GM12878 (cell line): Measurements from ENCODE around the gene B3GALT5. TPM values are rescaled to one million over a fixed set of nuclear protein-coding genes. Genes with fewer than 3 reads are reported as not detected.

Experiments used
- ATAC-seq: fragments of 200-7000 bp; cut with Tn5 transposase; 3 replicates; pipeline ENCODE4 v1.9.1; 2020; ENCODE audit warnings: mild to moderate bottlenecking, moderate library complexity
- BruUV-seq: library from RNA; stranded (reverse); fragments of 400-500 nt; replicated peaks from 2 replicates; lab custom pipeline; 2021; lab: Mats Ljungman, UMichigan
- CTCF ChIA-PET: fragments of 300-600 bp; sonication (Branson Sonifier 250); formaldehyde crosslinking; extraction: SDS; loops from one replicate; lab custom pipeline; 2021; ENCODE audit warnings: inconsistent platforms; lab: Yijun Ruan, JAX
- POLR2A ChIA-PET: fragments of 350-600 bp; formaldehyde crosslinking; extraction: SDS; loops from one replicate; lab custom pipeline; 2021; ENCODE audit warnings: inconsistent platforms; lab: Charles Lee
- RAD21 ChIA-PET: fragments of 300-600 bp; sonication (Branson Sonifier 250); formaldehyde crosslinking; loops from one replicate; lab custom pipeline; 2023; ENCODE audit warnings: antibody characterized with exemption; ENCODE audit not compliant: unreplicated experiment; lab: Charles Lee
- SMC1A ChIA-PET: fragments of 300-600 bp; sonication (Branson Sonifier 250); formaldehyde crosslinking; loops from one replicate; lab custom pipeline; 2023; ENCODE audit not compliant: unreplicated experiment, uncharacterized antibody; lab: Charles Lee
- DNase-seq: peaks from one replicate; pipeline ENCODE4 v3.0.0-alpha.2; 2011; ENCODE audit warnings: low read depth, low spot score
- FAIRE-seq: peaks from 3 replicates; lab custom pipeline; 2011; peaks lifted over from hg19 to GRCh38; lab: Jason Lieb, UNC
- H2AFZ ChIP-seq: 2 replicates; pipeline ENCODE4 v1.6.0; 2011; ENCODE audit warnings: low read depth, low read length, control low read depth; ENCODE audit not compliant: control insufficient read depth
- H3K27ac ChIP-seq: 2 replicates; pipeline ENCODE4 v1.5.1; 2011; ENCODE audit warnings: control low read depth; ENCODE audit not compliant: control insufficient read depth, insufficient read depth
- H3K27me3 ChIP-seq, 2 experiments: replicated peaks in 1 of 2; 2 replicates each; pipeline versions ENCODE4 v1.6.0 to v1.6.1; 2011; ENCODE audit warnings: low read length in 1 of 2; ENCODE audit not compliant: control insufficient read depth in 2 of 2, insufficient read depth in 2 of 2
- H3K36me3 ChIP-seq, 2 experiments: 2 replicates each; pipeline ENCODE4 v1.5.1; 2011; ENCODE audit warnings: low read length in 1 of 2; ENCODE audit not compliant: control insufficient read depth in 2 of 2, insufficient read depth in 2 of 2
- H3K4me1 ChIP-seq: 2 replicates; pipeline ENCODE4 v1.6.1; 2011; ENCODE audit warnings: mild to moderate bottlenecking, low read length, moderate library complexity, mixed read lengths; ENCODE audit not compliant: control insufficient read depth, insufficient read depth
- H3K4me2 ChIP-seq: 2 replicates; pipeline ENCODE4 v1.6.0; 2011; ENCODE audit warnings: control low read depth; ENCODE audit not compliant: control insufficient read depth, insufficient read depth
- H3K4me3 ChIP-seq: fragments of 200-600 bp; sonication (generic); 2 replicates; pipeline ENCODE4 v1.5.1; 2016
- H3K79me2 ChIP-seq: 2 replicates; pipeline ENCODE4 v1.6.0; 2011; ENCODE audit warnings: low read length; ENCODE audit not compliant: control insufficient read depth, insufficient read depth
- H3K9ac ChIP-seq: 2 replicates; pipeline ENCODE4 v1.8.0; 2011; ENCODE audit warnings: low read length, control low read depth, mixed read lengths; ENCODE audit not compliant: control insufficient read depth, insufficient read depth
- H3K9me3 ChIP-seq: replicated peaks from 3 replicates; pipeline ENCODE4 v1.5.1; 2011; ENCODE audit warnings: mild to moderate bottlenecking, low read length; ENCODE audit not compliant: control insufficient read depth, insufficient read depth
- H4K20me1 ChIP-seq: 2 replicates; pipeline ENCODE4 v1.6.0; 2011; ENCODE audit not compliant: control insufficient read depth, insufficient read depth
- EED ChIP-seq: sonication (generic); IDR thresholded peaks from 2 replicates; pipeline ENCODE4 v1.6.1; 2016; ENCODE audit warnings: antibody characterized with exemption, low read depth
- JUND ChIP-seq: IDR thresholded peaks from 2 replicates; pipeline ENCODE4 v1.6.1; 2012; ENCODE audit warnings: low read depth, mild to moderate bottlenecking, low read length, improper control_type of control experiment, moderate library complexity
- KDM1A ChIP-seq: fragments of 200-600 bp; sonication (generic); IDR thresholded peaks from 2 replicates; pipeline ENCODE4 v1.6.1; 2016; ENCODE audit warnings: borderline replicate concordance
- KLF5 ChIP-seq: fragments of 450-650 bp; IDR thresholded peaks from 2 replicates; pipeline ENCODE4 v1.6.1; 2014; ENCODE audit warnings: mild to moderate bottlenecking; ENCODE audit not compliant: partially characterized antibody
- MLLT1 ChIP-seq: fragments of 450-650 bp; IDR thresholded peaks from 2 replicates; pipeline ENCODE4 v1.6.1; 2016; ENCODE audit warnings: mild to moderate bottlenecking
- MTA2 ChIP-seq: fragments of 450-650 bp; IDR thresholded peaks from 2 replicates; pipeline ENCODE4 v1.6.1; 2016; ENCODE audit warnings: low read depth, mild to moderate bottlenecking, moderate library complexity
- MXI1 ChIP-seq: fragments of 150-350 bp; IDR thresholded peaks from 2 replicates; pipeline ENCODE4 v1.6.1; 2011; ENCODE audit warnings: low read depth, mild to moderate bottlenecking, inconsistent platforms, low read length, improper control_type of control experiment
- NBN ChIP-seq: fragments of 450-650 bp; IDR thresholded peaks from 2 replicates; pipeline ENCODE4 v1.6.1; 2016
- NR2F1 ChIP-seq: fragments of 450-650 bp; conservative IDR thresholded peaks from 2 replicates; pipeline ENCODE4 v1.6.1; 2017; ENCODE audit warnings: mild to moderate bottlenecking
- PAX8 ChIP-seq: fragments of 450-650 bp; IDR thresholded peaks from 2 replicates; pipeline ENCODE4 v1.6.1; 2017; ENCODE audit warnings: mild to moderate bottlenecking, moderate library complexity
- POLR2AphosphoS2 ChIP-seq: IDR thresholded peaks from 2 replicates; pipeline ENCODE4 v1.6.1; 2011; ENCODE audit warnings: low read depth, mild to moderate bottlenecking, low read length, improper control_type of control experiment, moderate library complexity
- RAD21 ChIP-seq: IDR thresholded peaks from 2 replicates; pipeline ENCODE4 v1.6.1; 2011; ENCODE audit warnings: mild to moderate bottlenecking, low read depth, low read length, moderate library complexity; ENCODE audit not compliant: insufficient read depth
- SMAD1 ChIP-seq: fragments of 450-650 bp; IDR thresholded peaks from 2 replicates; pipeline ENCODE4 v1.6.1; 2018; ENCODE audit warnings: mild to moderate bottlenecking, low read depth; ENCODE audit not compliant: partially characterized antibody
- STAT3 ChIP-seq: IDR thresholded peaks from 2 replicates; pipeline ENCODE4 v1.6.1; 2011; ENCODE audit warnings: low read depth, low read length, improper control_type of control experiment
- TAF1 ChIP-seq: IDR thresholded peaks from 2 replicates; pipeline ENCODE4 v1.6.1; 2011; ENCODE audit warnings: mild to moderate bottlenecking, low read depth, low read length, borderline replicate concordance
- ZBED1 ChIP-seq: IDR thresholded peaks from 2 replicates; pipeline ENCODE4 v1.6.1; 2016; ENCODE audit warnings: borderline replicate concordance
- ZNF384 ChIP-seq: IDR thresholded peaks from 2 replicates; pipeline ENCODE4 v1.6.1; 2012; ENCODE audit warnings: low read depth, mild to moderate bottlenecking, low read length, improper control_type of control experiment, borderline replicate concordance
- ZNF592 ChIP-seq: fragments of 450-650 bp; IDR thresholded peaks from 2 replicates; pipeline ENCODE4 v1.6.1; 2017; ENCODE audit warnings: mild to moderate bottlenecking, moderate library complexity
- WGBS: methylation state at CpG from one replicate; pipeline ENCODE4 v1.1.6; 2016; ENCODE audit warnings: low lambda C conversion rate; ENCODE audit not compliant: insufficient replicate concordance, insufficient coverage; ENCODE audit errors: missing lambda C conversion rate; 5-methylcytosine and 5-hydroxymethylcytosine counted together
- in situ Hi-C: fragments of 300-500 bp; cut with MboI; formaldehyde crosslinking; loops from 9 replicates; pipeline ENCODE4 v1.14.3; 2018; ENCODE audit warnings: mixed read lengths
- intact Hi-C: fragments of 100-400 bp; cut with micrococcal nuclease; formaldehyde crosslinking; loops from one replicate; pipeline ENCODE4 v1.14.2; 2022; ENCODE audit not compliant: unreplicated experiment
- polyA plus RNA-seq, 11 experiments: library from polyadenylated mRNA; depleted of rRNA in 4 of 11; unstranded in 6 of 11; stranded (reverse) in 5 of 11; fragments of >200 nt; fragmentation: Nextera tagmentation in 4 of 11; fragmentation: Illumina TruSeq in 1 of 11; extraction: Ambion mirVana in 4 of 11; extraction: Trizol in 1 of 11; gene quantifications; 1 replicate in 1 of 11; 2 replicates in 10 of 11; pipeline versions ENCODE4 v1.2.1 to v1.2.3, GENCODE V29; 2011 to 2016; ENCODE audit warnings: inconsistent platforms in 2 of 11, missing spikeins in 2 of 11, low read depth in 1 of 11
- total RNA-seq, 4 experiments: library from RNA; depleted of rRNA in 3 of 4; stranded (reverse); fragments of >200 nt in 3 of 4; fragmentation: Illumina TruSeq in 1 of 4; extraction: Trizol in 1 of 4; gene quantifications; 2 replicates each; pipeline versions ENCODE4 v1.2.1 to v1.2.3, GENCODE V29; 2013 to 2021

B3GALT5 gene
- total and polyA plus RNA-seq, 10 of the 15 experiments (the other 5 are each of a cell fraction or from before 2014, with no cell fraction given) = 0.03 to 0.04 TPM; not detected in 8

- no peaks in the 10 kb centered on the region for H3K27me3 ChIP-seq
- SMC1A ChIA-PET = no interaction called here
- no peaks in the 10 kb centered on the region for H3K79me2 ChIP-seq
- RAD21 ChIA-PET = no interaction called here
- DNase-seq (no peak), FAIRE-seq (no peak), ATAC-seq (no peak)
- no peak overlapping the region for H3K4me3 ChIP-seq
- 41% methylated on average over 12 of the region's 12 CpGs for WGBS
- H3K9me3 ChIP-seq = no peaks in the 10 kb centered on the region
- intact Hi-C loops = no loop called here
- H3K4me1 ChIP-seq = no peaks in the 10 kb centered on the region
- TF ChIP-seq MTA2 (no peak), ZBED1 (no peak), STAT3 (no peak), RAD21 (no peak), EED (no peak), MLLT1 (no peak), KLF5 (no peak), MXI1 (no peak), ZNF592 (no peak), KDM1A (no peak), POLR2AphosphoS2 (no peak), NBN (no peak), NR2F1 (no peak), TAF1 (no peak), JUND (no peak), PAX8 (no peak), SMAD1 (no peak), ZNF384 (no peak)
- CTCF ChIA-PET = no interaction called here
- no peaks in the 10 kb centered on the region for H4K20me1 ChIP-seq
- no peak overlapping the region for H3K9ac ChIP-seq
- POLR2A ChIA-PET = no interaction called here
- in situ Hi-C loops = no loop called here
- H3K36me3 ChIP-seq = no peaks in the 10 kb centered on the region
- H2AFZ ChIP-seq = no peak overlapping the region
- no peak overlapping the region for H3K4me2 ChIP-seq
- no peak overlapping the region for H3K27ac ChIP-seq
- no TSS peak for BruUV-seq
These were observed 12.6 kb downstream of the B3GALT5 start for GRCh38 chr21:39625211-39625895.
